Smooth muscle cell (in vitro differentiated cells): ENCODE results near the gene ADPRHL1. TPM values are rescaled to one million over a fixed set of nuclear protein-coding genes. Genes with fewer than 3 reads are reported as not detected.

Experiments
- DNase-seq: peaks from one replicate; lab custom pipeline; 2025; ENCODE audit not compliant: unreplicated experiment; lab: John Stamatoyannopoulos, UW
- H2AFZ ChIP-seq: fragments of 200-600 bp; sonication (generic); 2 replicates; pipeline ENCODE4 v1.6.0; 2016; ENCODE audit warnings: antibody characterized with exemption, low read depth, mild to moderate bottlenecking
- H3F3A ChIP-seq: fragments of 200-600 bp; sonication (generic); 2 replicates; pipeline ENCODE4 v1.6.0; 2017; ENCODE audit warnings: antibody characterized with exemption, low read depth
- H3K27ac ChIP-seq: fragments of 200-600 bp; sonication (generic); 2 replicates; pipeline ENCODE4 v1.5.1; 2016; ENCODE audit warnings: low read depth, mild to moderate bottlenecking
- H3K27me3 ChIP-seq: fragments of 200-600 bp; sonication (generic); 2 replicates; pipeline ENCODE4 v1.6.1; 2016; ENCODE audit warnings: low read depth, mild to moderate bottlenecking
- H3K36me3 ChIP-seq: fragments of 200-600 bp; sonication (generic); 2 replicates; pipeline ENCODE4 v1.5.1; 2016; ENCODE audit warnings: low read depth
- H3K4me1 ChIP-seq: fragments of 200-600 bp; sonication (generic); 2 replicates; pipeline ENCODE4 v1.5.1; 2016; ENCODE audit warnings: low read depth
- H3K4me2 ChIP-seq: fragments of 200-600 bp; sonication (generic); 2 replicates; pipeline ENCODE4 v1.6.0; 2016; ENCODE audit warnings: mild to moderate bottlenecking
- H3K4me3 ChIP-seq: fragments of 200-600 bp; sonication (generic); 2 replicates; pipeline ENCODE4 v1.5.1; 2016; ENCODE audit warnings: mild to moderate bottlenecking
- H3K79me2 ChIP-seq: fragments of 200-600 bp; sonication (generic); 2 replicates; pipeline ENCODE4 v1.6.0; 2016; ENCODE audit warnings: low read depth, mild to moderate bottlenecking
- H3K9ac ChIP-seq: fragments of 200-600 bp; sonication (generic); 2 replicates; pipeline ENCODE4 v1.6.0; 2016; ENCODE audit warnings: low read depth
- H3K9me3 ChIP-seq: fragments of 200-600 bp; sonication (generic); replicated peaks from 2 replicates; pipeline ENCODE4 v1.5.1; 2016; ENCODE audit warnings: low read depth
- H4K20me1 ChIP-seq: fragments of 200-600 bp; sonication (generic); 2 replicates; pipeline ENCODE4 v1.6.0; 2016; ENCODE audit warnings: low read depth
- CTCF ChIP-seq: fragments of 200-600 bp; sonication (generic); IDR thresholded peaks from 2 replicates; pipeline ENCODE4 v1.5.1; 2017; ENCODE audit warnings: borderline replicate concordance, mild to moderate bottlenecking, antibody characterized with exemption; ENCODE audit not compliant: insufficient read depth, poor library complexity, severe bottlenecking
- WGBS: methylation state at CpG from one replicate; pipeline ENCODE4 v1.1.7; 2016; ENCODE audit warnings: low lambda C conversion rate; 5-methylcytosine and 5-hydroxymethylcytosine counted together
- polyA plus RNA-seq: library from polyadenylated mRNA; unstranded; fragments of >200 nt; fragmentation: Nextera tagmentation; extraction: Ambion mirVana; gene quantifications from 2 replicates; pipeline ENCODE4 v1.2.1, GENCODE V29; 2016
- total RNA-seq: library from RNA; depleted of rRNA; stranded (reverse); fragments of >200 nt; gene quantifications from 2 replicates; pipeline ENCODE4 v1.2.3, GENCODE V29; 2014

Gene ADPRHL1
- total and polyA plus RNA-seq, 2 experiments from 2014 or later: 0.18 to 1.2 TPM

- Histone ChIP-seq H4K20me1 (no peaks in the 10 kb centered on the region), H3F3A (no peaks in the 10 kb centered on the region), H3K9me3 (no peaks in the 10 kb centered on the region), H3K4me2 (no peak overlapping the region), H3K79me2 (no peaks in the 10 kb centered on the region), H3K36me3 (no peaks in the 10 kb centered on the region), H3K4me1 (no peaks in the 10 kb centered on the region), H3K27ac (no peak overlapping the region), H3K9ac (no peak overlapping the region), H3K4me3 (no peak overlapping the region), H2AFZ (no peak overlapping the region), H3K27me3 (no peaks in the 10 kb centered on the region)
- WGBS: 88% methylated on average over 6 of the region's 6 CpGs
- no peak for TF ChIP-seq CTCF
- DNase-seq: no peak
Observed at GRCh38 chr13:113367771-113368170, 85.5 kb downstream of the ADPRHL1 start.

DNA sequence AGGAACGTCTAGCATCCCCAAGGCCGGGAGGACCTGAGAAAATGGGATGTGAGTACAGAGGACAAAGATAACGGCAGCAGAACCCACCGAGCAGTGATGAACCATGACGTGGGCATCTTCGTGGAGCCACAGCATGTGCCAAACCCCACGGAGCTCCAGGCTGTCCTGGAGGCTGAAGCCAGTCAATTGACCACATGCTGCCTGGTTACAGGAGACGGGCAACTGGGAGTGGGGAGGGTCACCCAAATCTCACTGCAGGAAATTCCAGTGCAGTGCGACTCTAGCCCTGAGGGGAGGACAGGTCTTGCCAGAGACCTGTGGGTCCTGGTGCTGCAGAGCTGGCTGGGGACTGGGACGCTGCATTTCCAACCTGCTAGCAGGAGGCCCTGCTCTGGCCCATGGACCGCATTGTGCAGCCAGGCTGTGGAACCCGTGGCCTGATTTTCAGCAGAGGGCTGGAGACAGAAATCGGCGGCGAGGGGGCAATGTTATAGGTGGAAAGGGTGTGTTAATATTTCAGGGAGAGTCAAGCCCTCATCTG lies 86.2 kb downstream of the ADPRHL1 start:
- H3K4me3 ChIP-seq: no peak overlapping the region
- H3K79me2 ChIP-seq: no peaks in the 10 kb centered on the region
- no peaks in the 10 kb centered on the region for H3K27me3 ChIP-seq
- no peaks in the 10 kb centered on the region for H4K20me1 ChIP-seq
- no peak for TF ChIP-seq CTCF
- no peaks in the 10 kb centered on the region for H3K9me3 ChIP-seq
- H3K36me3 ChIP-seq: no peaks in the 10 kb centered on the region
- DNase-seq: no peak
- H3F3A ChIP-seq: no peaks in the 10 kb centered on the region
- no peaks in the 10 kb centered on the region for H3K4me1 ChIP-seq
- H3K4me2 ChIP-seq: no peak overlapping the region
- no peak overlapping the region for H2AFZ ChIP-seq
- WGBS: 91% methylated on average over 15 of the region's 15 CpGs
- H3K27ac ChIP-seq: no peak overlapping the region
- no peak overlapping the region for H3K9ac ChIP-seq

DNA sequence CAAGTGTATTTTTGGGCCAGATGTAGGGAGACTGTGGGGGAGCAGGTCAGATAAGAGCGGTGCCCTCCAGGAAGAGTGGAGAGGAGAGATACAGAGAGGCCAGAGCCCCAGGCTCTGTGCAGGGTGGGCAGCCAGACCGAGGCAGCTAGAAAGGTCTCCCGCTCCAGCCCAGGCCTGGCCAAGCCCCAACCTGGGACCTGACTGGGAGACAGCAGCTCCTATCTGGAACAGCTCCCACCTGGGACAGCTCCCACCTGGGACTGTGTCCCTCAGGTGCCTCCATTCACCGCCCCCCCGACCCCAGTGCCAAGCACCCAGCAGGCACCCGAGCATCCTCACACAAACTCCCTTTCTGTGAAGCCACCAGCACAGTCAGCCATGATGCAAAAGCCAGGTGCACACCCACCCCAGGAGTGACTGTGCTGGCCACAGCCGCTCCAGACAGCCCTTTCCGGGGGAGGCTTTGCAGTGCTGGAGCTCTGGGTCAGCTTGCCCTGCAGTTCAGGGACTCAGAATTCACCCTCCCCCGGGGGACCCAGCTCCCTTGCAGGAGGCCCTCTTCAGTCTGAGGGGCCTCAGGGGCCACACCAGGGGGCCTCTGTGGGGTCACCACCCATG lies 87.2 kb downstream of the ADPRHL1 start:
- no peaks in the 10 kb centered on the region for H3K4me1 ChIP-seq
- no peaks in the 10 kb centered on the region for H3K36me3 ChIP-seq
- DNase-seq: no peak
- H3K4me2 ChIP-seq: no peak overlapping the region
- H3K27ac ChIP-seq: no peak overlapping the region
- H3K9ac ChIP-seq: no peak overlapping the region
- no peak overlapping the region for H2AFZ ChIP-seq
- H4K20me1 ChIP-seq: no peaks in the 10 kb centered on the region
- TF ChIP-seq CTCF: no peak
- WGBS: 90% methylated on average over 9 of the region's 9 CpGs
- H3F3A ChIP-seq: no peaks in the 10 kb centered on the region
- H3K79me2 ChIP-seq: no peaks in the 10 kb centered on the region
- H3K4me3 ChIP-seq: no peak overlapping the region
- no peaks in the 10 kb centered on the region for H3K9me3 ChIP-seq
- no peaks in the 10 kb centered on the region for H3K27me3 ChIP-seq

GRCh38 chr13:113365583-113365970 lies 87.7 kb downstream of the ADPRHL1 start:
- no peak for TF ChIP-seq CTCF
- no peaks in the 10 kb centered on the region for H3K4me1 ChIP-seq
- H3K9me3 ChIP-seq: no peaks in the 10 kb centered on the region
- H3F3A ChIP-seq: no peaks in the 10 kb centered on the region
- no peak overlapping the region for H3K27ac ChIP-seq
- no peak overlapping the region for H3K4me2 ChIP-seq
- H4K20me1 ChIP-seq: no peaks in the 10 kb centered on the region
- no peak overlapping the region for H3K4me3 ChIP-seq
- H3K9ac ChIP-seq: no peak overlapping the region
- H3K79me2 ChIP-seq: no peaks in the 10 kb centered on the region
- WGBS: 98% methylated on average over 22 of the region's 22 CpGs
- no peaks in the 10 kb centered on the region for H3K36me3 ChIP-seq
- no peak for DNase-seq
- H3K27me3 ChIP-seq: no peaks in the 10 kb centered on the region
- H2AFZ ChIP-seq: no peak overlapping the region
